Measurements from ENCODE around the gene LACRT. TPM values are rescaled to one million over a fixed set of nuclear protein-coding genes. Genes with fewer than 3 reads are reported as not detected.
A peak's percentile ranks its signal among the peaks of the same experiment; 100 is the strongest.

LACRT gene
- total and polyA plus RNA-seq, 9 of the 15 experiments (the other 6 are each of a cell fraction or from before 2014, with no cell fraction given): not detected

DNA sequence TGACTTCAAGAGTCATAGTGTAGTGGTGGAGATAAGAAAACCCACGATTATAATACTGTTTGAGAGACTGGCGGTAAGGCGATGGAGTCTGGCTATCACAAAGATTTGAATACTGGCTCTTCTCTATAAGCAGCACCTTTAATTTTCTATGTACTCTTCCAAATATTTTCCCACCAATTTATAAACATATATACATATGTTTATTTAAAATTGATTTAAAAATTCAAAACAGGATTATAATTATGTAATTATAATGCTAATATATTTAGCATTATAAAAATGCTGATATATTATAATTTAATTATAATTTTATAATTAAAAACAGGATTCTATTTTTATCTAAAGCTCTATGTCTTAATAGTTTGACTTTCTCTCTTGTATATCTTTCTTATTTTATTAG, 28.9 kb upstream of the LACRT start:
- H3K9ac ChIP-seq (ENCODE audit: insufficient read depth in 1 of 2, low read depth in 2 of 2, low read length in 2 of 2): no peak overlapping the region
- ChIA-PET CTCF (ENCODE audit: low intra/inter-chr PET ratio) (no interaction called here), POLR2A (interaction anchor here (1.1 kb wide), 1 partner anchor 201 kb away, joined by 3 read pairs; no protein-coding TSS in a partner anchor)
- H3K9me1 ChIP-seq (ENCODE audit: control insufficient read depth, insufficient read depth, low read length): no peaks in the 10 kb centered on the region
- no peak for DNase-seq (ENCODE audit: extremely low read depth in 1 of 4, low spot score in 3 of 4)
- BruUV-seq (replicated peaks): no TSS peak
- ATAC-seq: no peak
- H3K79me2 ChIP-seq (ENCODE audit: control insufficient read depth, insufficient read depth, low read length): no peaks in the 10 kb centered on the region
- FAIRE-seq: no peak
- no peaks in the 10 kb centered on the region for H3K9me3 ChIP-seq (replicated peaks; ENCODE audit: control insufficient read depth, insufficient read depth, low read depth, low read length)
- H3K27ac ChIP-seq (ENCODE audit: extremely low read depth, low read depth, low read length): no peak overlapping the region
- TF ChIP-seq TCFL5 (CRISPR knock-in tag; conservative IDR thresholded peaks at IDR 0.05) (no peak), ZNF316 (IDR thresholded peaks at IDR 0.05) (peak; percentile 37; the same call in 1 of the 2 replicates), C11orf30 (IDR thresholded peaks at IDR 0.05; ENCODE audit: low read depth) (0 out of 2 replicates have a peak, but pooled peaks have one; percentile 14), ZNF212 (CRISPR knock-in tag; IDR thresholded peaks at IDR 0.05) (no peak), CSDE1 (IDR thresholded peaks at IDR 0.05) (no peak)
- no peak overlapping the region for H3K4me2 ChIP-seq (ENCODE audit: insufficient read depth, low read length)
- 0% methylated on average over 3 of the region's 3 CpGs for WGBS (ENCODE audit: insufficient coverage, low coverage, missing lambda C conversion rate)
- in situ Hi-C loops (cut with MboI): no loop called here
- no peak overlapping the region for H2AFZ ChIP-seq (ENCODE audit: low read depth, low read length)
- intact Hi-C loops (cut with micrococcal nuclease): no loop called here
- H3K4me3 ChIP-seq: no peak overlapping the region
- no peaks in the 10 kb centered on the region for H4K20me1 ChIP-seq (replicated peaks; ENCODE audit: control insufficient read depth, insufficient read depth, low read length)
- H3K27me3 ChIP-seq (ENCODE audit: control insufficient read depth in 2 of 2, insufficient read depth in 2 of 2, low read length in 2 of 2): peaks cover 0 to 4% of the 10 kb centered on the region in 2 experiments; a peak in 2 of 5 replicates
- H3K4me1 ChIP-seq (replicated peaks in 1 of 2; ENCODE audit: control insufficient read depth in 2 of 2, insufficient read depth in 2 of 2, low read length in 2 of 2): no peaks in the 10 kb centered on the region
- H3K36me3 ChIP-seq (ENCODE audit: control insufficient read depth, insufficient read depth, low read length): no peaks in the 10 kb centered on the region

DNA sequence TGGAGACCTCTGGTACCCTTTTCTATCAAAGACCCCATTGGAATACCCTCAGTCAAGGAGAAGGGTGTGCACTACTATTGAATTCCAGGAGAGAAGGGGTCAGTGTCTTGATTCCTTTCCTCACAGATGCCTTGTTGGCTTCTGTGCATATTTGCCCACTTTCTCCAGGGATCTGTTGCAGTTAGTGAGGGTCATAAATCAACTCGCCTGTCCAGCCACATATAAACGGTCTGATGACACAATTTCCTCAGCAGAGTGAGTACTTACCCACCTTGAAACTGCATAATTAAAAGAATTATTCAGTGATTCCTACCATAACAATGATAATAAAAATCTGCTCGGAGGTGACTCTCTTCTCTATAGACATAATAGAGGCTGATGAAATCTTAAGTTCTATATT, 27.3 kb upstream of the LACRT start:
- no peaks in the 10 kb centered on the region for H3K36me3 ChIP-seq (ENCODE audit: control insufficient read depth, insufficient read depth, low read length)
- no peak overlapping the region for H3K4me3 ChIP-seq
- H4K20me1 ChIP-seq (replicated peaks; ENCODE audit: control insufficient read depth, insufficient read depth, low read length): no peaks in the 10 kb centered on the region
- H2AFZ ChIP-seq (ENCODE audit: low read depth, low read length): no peak overlapping the region
- no peak for FAIRE-seq
- H3K27ac ChIP-seq (ENCODE audit: extremely low read depth, low read depth, low read length): no peak overlapping the region
- in situ Hi-C loops (cut with MboI): no loop called here
- no peak for ATAC-seq
- ChIA-PET CTCF (ENCODE audit: low intra/inter-chr PET ratio) (no interaction called here), POLR2A (no interaction called here)
- H3K9me1 ChIP-seq (ENCODE audit: control insufficient read depth, insufficient read depth, low read length): no peaks in the 10 kb centered on the region
- 2% methylated on average over 3 of the region's 3 CpGs for WGBS (ENCODE audit: insufficient coverage, low coverage, missing lambda C conversion rate)
- BruUV-seq (replicated peaks): no TSS peak
- no peaks in the 10 kb centered on the region for H3K4me1 ChIP-seq (replicated peaks in 1 of 2; ENCODE audit: control insufficient read depth in 2 of 2, insufficient read depth in 2 of 2, low read length in 2 of 2)
- DNase-seq (ENCODE audit: extremely low read depth in 1 of 4, low spot score in 3 of 4): no peak
- no peak overlapping the region for H3K9ac ChIP-seq (ENCODE audit: insufficient read depth in 1 of 2, low read depth in 2 of 2, low read length in 2 of 2)
- peaks cover 10 to 14% of the 10 kb centered on the region in 2 experiments; a peak in 3 of 5 replicates for H3K27me3 ChIP-seq (ENCODE audit: control insufficient read depth in 2 of 2, insufficient read depth in 2 of 2, low read length in 2 of 2)
- no peak overlapping the region for H3K4me2 ChIP-seq (ENCODE audit: insufficient read depth, low read length)
- H3K79me2 ChIP-seq (ENCODE audit: control insufficient read depth, insufficient read depth, low read length): no peaks in the 10 kb centered on the region
- H3K9me3 ChIP-seq (replicated peaks; ENCODE audit: control insufficient read depth, insufficient read depth, low read depth, low read length): no peaks in the 10 kb centered on the region
- intact Hi-C loops (cut with micrococcal nuclease): no loop called here
- peak; percentile 28 for TF ChIP-seq MEIS2 (IDR thresholded peaks at IDR 0.05; ENCODE audit: partially characterized antibody)
- TF ChIP-seq PRMT5 (CRISPR knock-in tag; IDR thresholded peaks at IDR 0.05): no peak
- no peak for TF ChIP-seq LARP7 (IDR thresholded peaks at IDR 0.05)
- no peak for TF ChIP-seq RBBP5 (IDR thresholded peaks at IDR 0.05; ENCODE audit: borderline replicate concordance, insufficient read depth, low read length, poor library complexity, severe bottlenecking)
- TF ChIP-seq, protein P1, sequence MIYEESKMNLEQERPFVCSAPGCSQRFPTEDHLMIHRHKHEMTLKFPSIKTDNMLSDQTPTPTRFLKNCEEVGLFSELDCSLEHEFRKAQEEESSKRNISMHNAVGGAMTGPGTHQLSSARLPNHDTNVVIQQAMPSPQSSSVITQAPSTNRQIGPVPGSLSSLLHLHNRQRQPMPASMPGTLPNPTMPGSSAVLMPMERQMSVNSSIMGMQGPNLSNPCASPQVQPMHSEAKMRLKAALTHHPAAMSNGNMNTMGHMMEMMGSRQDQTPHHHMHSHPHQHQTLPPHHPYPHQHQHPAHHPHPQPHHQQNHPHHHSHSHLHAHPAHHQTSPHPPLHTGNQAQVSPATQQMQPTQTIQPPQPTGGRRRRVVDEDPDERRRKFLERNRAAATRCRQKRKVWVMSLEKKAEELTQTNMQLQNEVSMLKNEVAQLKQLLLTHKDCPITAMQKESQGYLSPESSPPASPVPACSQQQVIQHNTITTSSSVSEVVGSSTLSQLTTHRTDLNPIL (CRISPR knock-in tag; IDR thresholded peaks at IDR 0.05): no peak
- TF ChIP-seq, protein P2, sequence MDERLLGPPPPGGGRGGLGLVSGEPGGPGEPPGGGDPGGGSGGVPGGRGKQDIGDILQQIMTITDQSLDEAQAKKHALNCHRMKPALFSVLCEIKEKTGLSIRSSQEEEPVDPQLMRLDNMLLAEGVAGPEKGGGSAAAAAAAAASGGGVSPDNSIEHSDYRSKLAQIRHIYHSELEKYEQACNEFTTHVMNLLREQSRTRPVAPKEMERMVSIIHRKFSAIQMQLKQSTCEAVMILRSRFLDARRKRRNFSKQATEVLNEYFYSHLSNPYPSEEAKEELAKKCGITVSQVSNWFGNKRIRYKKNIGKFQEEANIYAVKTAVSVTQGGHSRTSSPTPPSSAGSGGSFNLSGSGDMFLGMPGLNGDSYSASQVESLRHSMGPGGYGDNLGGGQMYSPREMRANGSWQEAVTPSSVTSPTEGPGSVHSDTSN (CRISPR knock-in tag; IDR thresholded peaks at IDR 0.05; ENCODE audit: low read depth): no peak
- TF ChIP-seq, protein P2 (tag; conservative IDR thresholded peaks at IDR 0.05; ENCODE audit: low read depth): 0 out of 2 replicates have a peak, but pooled peaks have one; percentile 21
- no peak for TF ChIP-seq HDAC2 (IDR thresholded peaks at IDR 0.05)
- TF ChIP-seq HLTF (IDR thresholded peaks at IDR 0.05): no peak
- TF ChIP-seq ESRRB (CRISPR knock-in tag; IDR thresholded peaks at IDR 0.05; ENCODE audit: borderline replicate concordance): no peak

Data from K562 (cell line).